Activated naive CD8-positive, alpha-beta T cell treated with anti-CD3 and anti-CD28 coated beads, Interleukin-2, amount 10 ng/mL, durations not matched to agents 7 days and 5 days (primary cell): ENCODE measurements around the gene SYNGR2. TPM values are rescaled to one million over a fixed set of nuclear protein-coding genes. Genes with fewer than 3 reads are reported as not detected.

Experiments
- ATAC-seq: fragments of 150-1000 bp; cut with Tn5 transposase; one replicate; pipeline ENCODE4 v1.10.0; 2021; ENCODE audit warnings: low read depth, moderate library complexity
- POLR2A ChIA-PET: fragments of 350-600 bp; sonication (Branson Sonifier 250); formaldehyde crosslinking; loops from one replicate; lab custom pipeline; 2021; ENCODE audit warnings: antibody characterized with exemption; lab: Charles Lee
- DNase-seq: peaks from one replicate; pipeline ENCODE4 v3.0.0; 2021
- H3K27ac Mint-ChIP-seq: one replicate; pipeline ENCODE4 v1.8.0; 2022; ENCODE audit warnings: mild to moderate bottlenecking, mixed read lengths
- H3K27me3 Mint-ChIP-seq: one replicate; pipeline ENCODE4 v1.8.0; 2022; ENCODE audit warnings: mild to moderate bottlenecking, moderate library complexity, mixed read lengths
- H3K36me3 Mint-ChIP-seq: one replicate; pipeline ENCODE4 v1.8.0; 2021; ENCODE audit warnings: mild to moderate bottlenecking, mixed read lengths
- H3K4me1 Mint-ChIP-seq: one replicate; pipeline ENCODE4 v1.8.0; 2021; ENCODE audit warnings: mixed read lengths
- H3K4me3 Mint-ChIP-seq: one replicate; pipeline ENCODE4 v1.8.0; 2022; ENCODE audit warnings: mild to moderate bottlenecking, moderate library complexity, mixed read lengths
- H3K9me3 Mint-ChIP-seq: one replicate; pipeline ENCODE4 v1.8.0; 2021; ENCODE audit warnings: mixed read lengths
- total RNA-seq, 2 experiments: library from RNA; stranded (reverse); gene quantifications; one replicate each; pipeline ENCODE4 v1.2.3, GENCODE V29; 2021

Gene SYNGR2
- total RNA-seq, 2 experiments from 2014 or later = 43.2 to 50.5 TPM

- Mint-ChIP-seq H3K9me3 (no peaks in the 10 kb centered on the region), H3K27me3 (no peaks in the 10 kb centered on the region), H3K36me3 (peaks cover 43% of the 10 kb centered on the region), H3K4me1 (peaks cover 54% of the 10 kb centered on the region), H3K4me3 (peak overlapping the region; percentile 93), H3K27ac (peak overlapping the region; percentile 81)
- DNase-seq (peak; percentile 68), ATAC-seq (no peak)
- POLR2A ChIA-PET = interaction anchor here (1.3 to 13.9 kb wide), 5 partner anchors 9 to 51 kb away, joined by 4 to 380 read pairs (median 11); no protein-coding TSS in a partner anchor
Measured at GRCh38 chr17:78125138-78125913, 43.1 kb upstream of the SYNGR2 start.

GRCh38 chr17:78125976-78126894 lies 42.1 kb upstream of the SYNGR2 start:
- peak overlapping the region; percentile 91 for H3K27ac Mint-ChIP-seq
- H3K4me1 Mint-ChIP-seq = peaks cover 46% of the 10 kb centered on the region
- H3K4me3 Mint-ChIP-seq = peak overlapping the region; percentile 93
- H3K9me3 Mint-ChIP-seq = no peaks in the 10 kb centered on the region
- no peaks in the 10 kb centered on the region for H3K27me3 Mint-ChIP-seq
- peak; percentile 43 for DNase-seq
- ATAC-seq = no peak
- peaks cover 44% of the 10 kb centered on the region for H3K36me3 Mint-ChIP-seq
- POLR2A ChIA-PET = interaction anchor here (1.0 to 13.9 kb wide), 8 partner anchors 7 to 681 kb away, joined by 3 to 380 read pairs (median 6); no protein-coding TSS in a partner anchor

GRCh38 chr17:78126895-78127238 lies 41.5 kb upstream of the SYNGR2 start:
- DNase-seq = no peak
- H3K4me1 Mint-ChIP-seq = peaks cover 41% of the 10 kb centered on the region
- H3K9me3 Mint-ChIP-seq = no peaks in the 10 kb centered on the region
- H3K4me3 Mint-ChIP-seq = peak overlapping the region; percentile 93
- POLR2A ChIA-PET = interaction anchor here (1.0 to 13.9 kb wide), 7 partner anchors 8 to 682 kb away, joined by 3 to 380 read pairs (median 6); no protein-coding TSS in a partner anchor
- peaks cover 38% of the 10 kb centered on the region for H3K36me3 Mint-ChIP-seq
- no peak for ATAC-seq
- H3K27ac Mint-ChIP-seq = peak overlapping the region; percentile 91
- H3K27me3 Mint-ChIP-seq = no peaks in the 10 kb centered on the region

GRCh38 chr17:78127239-78127887 lies 41.0 kb upstream of the SYNGR2 start:
- Mint-ChIP-seq H3K36me3 (peaks cover 37% of the 10 kb centered on the region), H3K4me3 (peak overlapping the region; percentile 93), H3K27ac (peak overlapping the region; percentile 91), H3K9me3 (no peaks in the 10 kb centered on the region), H3K4me1 (peaks cover 37% of the 10 kb centered on the region), H3K27me3 (no peaks in the 10 kb centered on the region)
- POLR2A ChIA-PET = interaction anchor here (0.7 to 13.9 kb wide), 11 partner anchors 9 to 682 kb away, joined by 3 to 380 read pairs (median 5); no protein-coding TSS in a partner anchor
- peak; percentile 35 for ATAC-seq
- peak; percentile 79 for DNase-seq

- Mint-ChIP-seq H3K9me3 (no peaks in the 10 kb centered on the region), H3K4me1 (peaks cover 31% of the 10 kb centered on the region)
Measured at GRCh38 chr17:78127888-78128550, 40.4 kb upstream of the SYNGR2 start.

GRCh38 chr17:78128551-78129350 lies 39.6 kb upstream of the SYNGR2 start, which contains the start of gene TMC6:
TSS of gene TMC6 (minus strand) at chr17:78128755. CDS start at chr17:78126832, 1,923 bp downstream.
- peak within 1 kb of the TSS; percentile 100 for H3K27ac Mint-ChIP-seq
- POLR2A ChIA-PET = interaction anchor here (0.6 to 13.9 kb wide), 8 partner anchors 8 to 1130 kb away, joined by 3 to 380 read pairs (median 6); no protein-coding TSS in a partner anchor
- no peaks in the 10 kb centered on the region for H3K27me3 Mint-ChIP-seq
- DNase-seq (peak; percentile 83), ATAC-seq (peak; percentile 15)
- peak within 1 kb of the TSS; percentile 99 for H3K4me3 Mint-ChIP-seq
- H3K4me1 Mint-ChIP-seq = peaks cover 29% of the 10 kb centered on the region
- no peaks in the 10 kb centered on the region for H3K9me3 Mint-ChIP-seq
- peaks cover 35% of the 10 kb centered on the region for H3K36me3 Mint-ChIP-seq

More at GRCh38 chr17:78127888-78128550, 40.4 kb upstream of the SYNGR2 start:
- POLR2A ChIA-PET = interaction anchor here (0.7 to 13.9 kb wide), 10 partner anchors 9 to 683 kb away, joined by 3 to 380 read pairs (median 6); no protein-coding TSS in a partner anchor
- Mint-ChIP-seq H3K36me3 (peaks cover 35% of the 10 kb centered on the region), H3K4me3 (peak overlapping the region; percentile 93), H3K27ac (peak overlapping the region; percentile 91), H3K27me3 (no peaks in the 10 kb centered on the region)
- no peak for DNase-seq
- ATAC-seq = no peak

GRCh38 chr17:78129351-78130089 lies 38.9 kb upstream of the SYNGR2 start:
- Mint-ChIP-seq H3K9me3 (no peaks in the 10 kb centered on the region), H3K36me3 (peaks cover 39% of the 10 kb centered on the region), H3K4me3 (peak overlapping the region; percentile 99), H3K4me1 (peaks cover 31% of the 10 kb centered on the region), H3K27ac (peak overlapping the region; percentile 100), H3K27me3 (no peaks in the 10 kb centered on the region)
- DNase-seq (peak; percentile 60), ATAC-seq (no peak)
- POLR2A ChIA-PET = interaction anchor here (0.6 to 13.9 kb wide), 8 partner anchors 9 to 1862 kb away, joined by 3 to 380 read pairs (median 4); no protein-coding TSS in a partner anchor

GRCh38 chr17:78130090-78130436 lies 38.3 kb upstream of the SYNGR2 start:
- ATAC-seq (no peak), DNase-seq (peak; percentile 58)
- Mint-ChIP-seq H3K36me3 (peaks cover 41% of the 10 kb centered on the region), H3K4me1 (peaks cover 30% of the 10 kb centered on the region), H3K9me3 (no peaks in the 10 kb centered on the region), H3K4me3 (peak overlapping the region; percentile 99), H3K27ac (peak overlapping the region; percentile 100), H3K27me3 (no peaks in the 10 kb centered on the region)
- POLR2A ChIA-PET = interaction anchor here (0.6 to 13.9 kb wide), 12 partner anchors 9 to 1863 kb away, joined by 3 to 380 read pairs (median 3); partner anchors contain the start of genes AFMID, TK1 and TNRC6C

- H3K4me3 Mint-ChIP-seq = peak within 1 kb of the TSS; percentile 99
- ATAC-seq = peak; percentile 53
- POLR2A ChIA-PET = interaction anchor here (0.6 to 13.9 kb wide), 14 partner anchors 8 to 1762 kb away, joined by 3 to 380 read pairs (median 4); partner anchors contain the start of genes AFMID, TK1 and TNRC6C
- H3K27ac Mint-ChIP-seq = peak within 1 kb of the TSS; percentile 100
- peak; percentile 80 for DNase-seq
- H3K36me3 Mint-ChIP-seq = peaks cover 44% of the 10 kb centered on the region
- H3K9me3 Mint-ChIP-seq = no peaks in the 10 kb centered on the region
- no peaks in the 10 kb centered on the region for H3K27me3 Mint-ChIP-seq
- H3K4me1 Mint-ChIP-seq = peaks cover 32% of the 10 kb centered on the region
Measured at GRCh38 chr17:78130437-78131101, 37.8 kb upstream of the SYNGR2 start, which contains the start of gene TMC8. TSS of gene TMC8 (plus strand) at chr17:78130771. CDS start at chr17:78131589, 818 bp downstream.
